PC-9 (cell line): ENCODE results near the gene ATIC. TPM values are rescaled to one million over a fixed set of nuclear protein-coding genes. Genes with fewer than 3 reads are reported as not detected.

Experiments
- BruUV-seq: library from RNA; stranded (reverse); fragments of 400-500 nt; replicated peaks from 2 replicates; lab custom pipeline; 2021; lab: Mats Ljungman, UMichigan
- CTCF ChIA-PET: fragments of 300-600 bp; sonication (Branson Sonifier 250); formaldehyde crosslinking; loops from one replicate; lab custom pipeline; 2022; ENCODE audit warnings: antibody characterized with exemption; lab: Charles Lee
- POLR2A ChIA-PET: fragments of 300-600 bp; sonication (Branson Sonifier 250); formaldehyde crosslinking; loops from one replicate; lab custom pipeline; 2022; ENCODE audit warnings: antibody characterized with exemption; ENCODE audit not compliant: unreplicated experiment; lab: Charles Lee
- DNase-seq, 2 experiments: peaks; one replicate each; pipeline versions ENCODE4 v3.0.0 to v3.0.0-alpha.2; 2015 to 2022; ENCODE audit warnings: mixed read lengths in 1 of 2
- H2AFZ ChIP-seq: fragments of 200-600 bp; sonication (generic); 2 replicates; pipeline ENCODE4 v1.8.1; 2017; ENCODE audit warnings: antibody characterized with exemption
- H3F3A ChIP-seq: fragments of 200-600 bp; sonication (generic); 2 replicates; pipeline ENCODE4 v1.8.1; 2017; ENCODE audit warnings: antibody characterized with exemption, mild to moderate bottlenecking, low read depth; ENCODE audit not compliant: insufficient read depth
- H3K27ac ChIP-seq: fragments of 200-600 bp; sonication (generic); 2 replicates; pipeline ENCODE4 v1.6.1; 2016; ENCODE audit warnings: mixed run types
- H3K27me3 ChIP-seq: fragments of 200-600 bp; sonication (generic); 2 replicates; pipeline ENCODE4 v1.6.1; 2016; ENCODE audit warnings: low read depth, mixed run types; ENCODE audit not compliant: insufficient read depth
- H3K36me3 ChIP-seq: fragments of 200-600 bp; sonication (generic); 2 replicates; pipeline ENCODE4 v1.6.1; 2016; ENCODE audit warnings: low read depth, mixed run types
- H3K4me1 ChIP-seq: fragments of 200-600 bp; sonication (generic); replicated peaks from 2 replicates; pipeline ENCODE4 v1.6.1; 2016; ENCODE audit warnings: mixed run types; ENCODE audit not compliant: insufficient read depth
- H3K4me2 ChIP-seq: fragments of 200-600 bp; sonication (generic); 2 replicates; pipeline ENCODE4 v1.6.1; 2017; ENCODE audit warnings: mixed run types
- H3K4me3 ChIP-seq: fragments of 200-600 bp; sonication (generic); 2 replicates; pipeline ENCODE4 v1.6.1; 2016; ENCODE audit warnings: mixed run types
- H3K79me2 ChIP-seq: fragments of 200-600 bp; sonication (generic); 2 replicates; pipeline ENCODE4 v1.6.1; 2017; ENCODE audit warnings: low read depth, mixed run types
- H3K9me2 ChIP-seq: fragments of 200-600 bp; sonication (generic); 2 replicates; pipeline ENCODE4 v1.8.1; 2017; ENCODE audit warnings: mild to moderate bottlenecking; ENCODE audit not compliant: insufficient read depth
- H3K9me3 ChIP-seq: fragments of 200-600 bp; sonication (generic); 2 replicates; pipeline ENCODE4 v1.8.1; 2016; ENCODE audit warnings: low read depth; ENCODE audit not compliant: insufficient read depth
- H4K20me1 ChIP-seq: fragments of 200-600 bp; sonication (generic); 2 replicates; pipeline ENCODE4 v1.8.1; 2017; ENCODE audit not compliant: insufficient read depth
- CTCF ChIP-seq: fragments of 200-600 bp; sonication (generic); conservative IDR thresholded peaks from 2 replicates; pipeline ENCODE4 v1.6.1; 2017; ENCODE audit warnings: mixed run types, antibody characterized with exemption, mild to moderate bottlenecking, moderate library complexity
- EZH2 ChIP-seq: fragments of 200-600 bp; sonication (generic); IDR thresholded peaks from 2 replicates; pipeline ENCODE4 v1.8.0; 2017; ENCODE audit warnings: antibody characterized with exemption, low read depth
- intact Hi-C: fragments of 100-400 bp; cut with micrococcal nuclease; formaldehyde crosslinking; loops from one replicate; pipeline ENCODE4 v1.10.0; 2022; ENCODE audit not compliant: unreplicated experiment
- total RNA-seq: library from RNA; stranded (reverse); gene quantifications from 2 replicates; pipeline ENCODE4 v1.2.3, GENCODE V29; 2021

ATIC gene
- total RNA-seq, 1 experiment from 2014 or later: 290 TPM

- Histone ChIP-seq H3K27ac (no peak overlapping the region), H4K20me1 (no peaks in the 10 kb centered on the region), H3K9me3 (no peaks in the 10 kb centered on the region), H2AFZ (no peak overlapping the region), H3K79me2 (no peaks in the 10 kb centered on the region), H3K4me1 (peaks cover 17% of the 10 kb centered on the region), H3K4me3 (no peak overlapping the region), H3F3A (no peaks in the 10 kb centered on the region), H3K9me2 (no peaks in the 10 kb centered on the region), H3K36me3 (no peaks in the 10 kb centered on the region), H3K4me2 (no peak overlapping the region), H3K27me3 (no peaks in the 10 kb centered on the region)
- CTCF ChIA-PET: no interaction called here
- intact Hi-C loops: no loop called here
- BruUV-seq: no TSS peak
- no peak for DNase-seq
- POLR2A ChIA-PET: interaction anchor here (0.5 kb wide), 1 partner anchor 587 kb away, joined by 14 read pairs; no protein-coding TSS in a partner anchor
- TF ChIP-seq CTCF: no peak
- TF ChIP-seq EZH2: no peak
Measured at GRCh38 chr2:215394102-215394805, 82.4 kb downstream of the ATIC start.

GRCh38 chr2:215395687-215396460 is 84.0 kb downstream of the ATIC start:
- CTCF ChIA-PET: no interaction called here
- Histone ChIP-seq H2AFZ (no peak overlapping the region), H3K27ac (no peak overlapping the region), H3K4me1 (peaks cover 17% of the 10 kb centered on the region), H3K4me3 (no peak overlapping the region), H3K4me2 (no peak overlapping the region), H3K79me2 (no peaks in the 10 kb centered on the region), H3F3A (no peaks in the 10 kb centered on the region), H4K20me1 (no peaks in the 10 kb centered on the region), H3K9me3 (no peaks in the 10 kb centered on the region), H3K36me3 (no peaks in the 10 kb centered on the region), H3K9me2 (no peaks in the 10 kb centered on the region), H3K27me3 (no peaks in the 10 kb centered on the region)
- POLR2A ChIA-PET: no interaction called here
- intact Hi-C loops: no loop called here
- TF ChIP-seq CTCF (no peak), EZH2 (no peak)
- no peak for DNase-seq
- BruUV-seq: no TSS peak

GRCh38 chr2:215396595-215397313 is 84.9 kb downstream of the ATIC start:
- no peaks in the 10 kb centered on the region for H3K79me2 ChIP-seq
- no peaks in the 10 kb centered on the region for H3K9me2 ChIP-seq
- BruUV-seq: no TSS peak
- no peaks in the 10 kb centered on the region for H3K27me3 ChIP-seq
- no peak overlapping the region for H3K4me2 ChIP-seq
- no peaks in the 10 kb centered on the region for H3K36me3 ChIP-seq
- H3K4me3 ChIP-seq: no peak overlapping the region
- ChIA-PET POLR2A (no interaction called here), CTCF (no interaction called here)
- no peak for TF ChIP-seq EZH2
- no peak for TF ChIP-seq CTCF
- H4K20me1 ChIP-seq: no peaks in the 10 kb centered on the region
- no peaks in the 10 kb centered on the region for H3K9me3 ChIP-seq
- H3F3A ChIP-seq: no peaks in the 10 kb centered on the region
- intact Hi-C loops: no loop called here
- peak in 1 of 2 experiments; percentile 52 for DNase-seq
- peaks cover 11% of the 10 kb centered on the region for H3K4me1 ChIP-seq
- H3K27ac ChIP-seq: no peak overlapping the region
- H2AFZ ChIP-seq: no peak overlapping the region
